GM10266 (cell line): ENCODE data around the gene ZFP92.

Experiments
- DNase-seq: peaks from one replicate; pipeline ENCODE4 v3.0.0; 2012; ENCODE audit errors: extremely low spot score
- CTCF ChIP-seq: IDR thresholded peaks from 2 replicates; pipeline ENCODE4 v1.5.1; 2012; ENCODE audit warnings: mild to moderate bottlenecking, low read depth; ENCODE audit not compliant: control insufficient read depth, insufficient read depth; ENCODE audit errors: missing control alignments

ZFP92 gene

GRCh38 chrX:153450949-153451277 is 39.6 kb downstream of the ZFP92 start:
- no peak for TF ChIP-seq CTCF

DNA sequence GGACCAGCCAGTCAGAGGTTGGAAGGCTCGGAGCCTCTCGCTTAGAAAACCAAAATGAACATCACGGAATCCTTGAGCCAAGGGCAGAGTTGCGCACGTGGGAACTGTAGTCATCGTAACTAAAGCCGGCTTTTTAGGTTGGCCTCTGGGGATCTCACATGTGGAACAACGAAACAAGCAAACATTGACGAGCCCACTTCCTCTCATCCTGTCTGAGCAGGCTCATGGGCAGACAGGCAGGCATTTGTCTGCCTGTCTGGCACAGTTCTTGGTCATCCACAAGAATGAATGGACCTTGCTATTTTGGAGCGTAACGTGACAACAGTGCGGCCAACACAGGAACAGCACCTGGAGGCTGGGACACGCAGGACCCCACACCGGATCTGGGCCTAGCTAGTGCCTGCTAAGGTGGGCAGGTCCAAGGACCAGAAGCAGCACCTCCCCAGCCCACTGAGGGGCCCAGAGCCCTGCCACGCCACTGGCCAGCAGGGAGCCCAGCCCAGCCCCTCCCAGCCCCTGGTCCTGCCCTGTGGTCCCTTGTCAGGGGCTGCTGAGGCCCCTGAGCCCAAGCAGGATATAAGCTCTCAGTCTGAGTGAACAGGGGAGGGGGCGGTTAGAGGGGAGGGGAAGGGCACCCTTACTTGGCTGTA is 43.8 kb downstream of the ZFP92 start:
- TF ChIP-seq CTCF = no peak
- no peak for DNase-seq

More at GRCh38 chrX:153450949-153451277, 39.6 kb downstream of the ZFP92 start:
- no peak for DNase-seq

GRCh38 chrX:153455571-153455970 is 44.3 kb downstream of the ZFP92 start:
- DNase-seq = no peak
- TF ChIP-seq CTCF = no peak

GRCh38 chrX:153456161-153456560 is 44.9 kb downstream of the ZFP92 start:
- no peak for TF ChIP-seq CTCF
- no peak for DNase-seq

DNA sequence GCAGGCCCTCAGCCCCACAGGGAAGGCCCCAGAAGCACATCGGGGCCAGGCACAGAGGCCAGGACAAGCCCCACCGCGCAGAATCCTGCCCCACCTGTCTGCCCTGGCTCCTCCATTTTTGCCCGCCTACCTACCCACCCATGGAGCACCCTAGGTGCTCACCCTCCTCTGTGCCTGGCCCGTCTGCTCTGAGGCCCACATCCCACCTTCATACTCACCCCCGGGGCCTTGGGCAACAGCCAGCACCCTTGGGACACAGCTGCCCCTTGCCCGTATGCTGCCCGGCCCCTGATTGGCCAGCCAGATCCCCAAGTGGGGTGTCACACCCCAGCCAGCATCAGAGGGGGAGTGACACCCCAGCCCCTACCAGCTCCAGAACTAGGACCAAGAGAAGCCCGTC is 45.4 kb downstream of the ZFP92 start:
- DNase-seq = no peak
- TF ChIP-seq CTCF = no peak

DNA sequence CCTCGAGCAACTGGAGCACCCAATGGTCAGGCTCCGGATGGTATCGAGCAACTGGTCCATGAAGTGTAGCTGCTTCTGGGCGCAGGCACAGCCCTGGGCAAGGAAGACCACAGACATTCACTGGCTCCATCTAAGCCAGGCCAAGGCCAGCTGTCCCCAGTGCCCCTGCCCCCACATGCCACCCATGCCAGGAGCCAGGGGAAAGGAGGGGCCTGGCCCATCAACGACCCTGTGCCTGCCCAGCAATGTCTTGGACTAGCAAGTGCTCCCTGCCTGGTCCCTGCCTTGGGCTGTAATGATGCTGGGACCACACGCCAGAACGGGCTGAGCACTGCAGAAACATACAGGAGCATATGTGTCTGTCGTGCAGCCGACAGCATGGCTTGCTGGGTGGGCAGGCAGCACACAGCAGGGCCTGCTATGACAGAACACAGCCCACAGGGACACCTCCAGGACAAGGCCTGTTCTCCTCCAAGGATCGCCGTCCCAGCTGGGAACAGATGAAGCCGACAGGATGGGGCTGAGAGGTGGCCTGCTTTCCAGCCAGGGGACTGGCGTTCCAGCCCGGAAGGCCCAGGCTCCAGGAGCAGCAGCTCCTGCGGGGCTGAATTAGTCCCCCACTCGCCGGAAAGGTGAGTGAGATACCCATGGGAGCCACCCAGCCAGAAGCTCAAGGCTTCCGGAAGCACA is 46.0 kb downstream of the ZFP92 start:
- TF ChIP-seq CTCF = no peak
- no peak for DNase-seq

DNA sequence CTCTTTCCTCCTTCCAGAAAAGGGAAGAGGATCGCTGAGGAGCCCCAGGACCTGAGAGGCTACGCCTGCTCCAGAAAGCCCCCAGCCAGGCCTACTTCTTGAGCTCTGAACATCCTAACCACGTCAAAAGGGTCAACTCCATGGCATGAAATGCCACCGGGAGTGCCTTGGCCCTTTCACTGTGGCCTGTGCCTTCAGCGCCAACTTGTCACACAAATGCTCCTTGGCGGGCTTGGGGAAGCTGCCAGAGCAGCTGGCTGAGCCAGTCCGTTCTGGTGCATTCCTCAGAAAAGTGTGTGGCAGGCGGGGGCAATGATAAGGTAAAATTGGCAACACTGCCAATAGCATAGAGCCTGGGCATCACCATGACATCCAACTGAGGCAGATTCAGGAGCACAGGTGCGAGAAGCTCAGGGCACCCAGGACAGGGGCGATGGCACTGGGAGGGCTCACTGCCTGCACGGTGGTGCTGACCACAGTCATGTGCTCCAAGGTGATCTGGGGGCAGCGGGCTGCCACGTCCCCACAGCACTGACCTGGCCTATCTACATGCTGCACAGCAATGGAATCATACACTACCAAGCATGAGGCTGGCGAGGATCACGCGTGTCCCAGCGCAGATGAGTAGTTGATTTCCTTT is 46.7 kb downstream of the ZFP92 start:
- no peak for DNase-seq
- TF ChIP-seq CTCF = no peak
